ENCODE measurements around the gene RNF157. TPM values are rescaled to one million over a fixed set of nuclear protein-coding genes. Genes with fewer than 3 reads are reported as not detected.
"Not testable (repeated sequence)": the region's sequence is repeated elsewhere in the genome, so short reads cannot be mapped to it uniquely, and the experiment has no call there.

The RNF157 gene
- total RNA-seq, 1 donor = 0.27 TPM

DNA sequence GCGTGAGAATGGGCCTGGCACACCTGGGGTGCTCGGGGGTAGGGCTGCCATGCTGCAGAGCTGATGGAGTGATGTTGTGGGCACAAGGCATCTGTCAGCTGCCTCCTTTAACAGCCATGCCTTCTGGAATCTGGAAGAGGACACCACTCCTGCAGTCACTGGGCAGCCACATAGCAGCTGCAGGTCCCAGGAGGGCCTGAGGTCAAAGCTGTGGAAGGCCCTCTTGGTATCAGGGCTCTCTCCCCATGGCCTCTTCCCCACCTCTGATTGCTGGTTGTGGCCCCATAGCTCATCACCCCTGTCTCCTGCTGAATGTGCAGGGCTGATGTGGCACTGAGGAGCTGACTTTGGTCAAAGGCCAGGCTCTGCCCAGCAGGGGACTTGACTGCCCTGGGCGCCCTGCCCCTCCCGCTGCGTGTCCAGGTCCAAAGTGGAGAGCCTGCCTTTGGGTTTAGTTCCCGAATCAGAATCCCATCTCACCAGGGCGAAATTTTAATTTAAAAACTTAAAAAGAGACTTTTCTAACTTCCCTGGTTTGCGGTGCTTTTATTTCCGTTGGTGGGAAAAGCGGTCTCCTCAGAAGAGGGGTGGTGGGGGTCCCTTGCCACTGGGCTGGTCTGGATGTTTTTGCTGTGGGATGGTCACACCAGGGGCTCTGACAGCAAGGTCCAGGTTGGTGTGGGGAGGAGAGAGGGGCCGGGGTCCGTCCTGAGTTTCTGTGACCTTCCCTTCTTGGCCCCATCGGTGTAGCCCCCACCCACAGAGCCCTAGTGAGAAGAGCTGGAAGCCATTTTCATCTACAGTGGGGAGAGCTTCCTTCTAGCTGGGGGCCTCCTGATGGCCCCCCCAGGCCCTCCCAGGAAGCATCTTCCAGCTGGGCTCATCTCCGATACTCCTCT lies 30.7 kb upstream of the RNF157 start:
- no peak for DNase-seq (ENCODE audit: low read depth in 2 of 3, low spot score in 2 of 3)

DNA sequence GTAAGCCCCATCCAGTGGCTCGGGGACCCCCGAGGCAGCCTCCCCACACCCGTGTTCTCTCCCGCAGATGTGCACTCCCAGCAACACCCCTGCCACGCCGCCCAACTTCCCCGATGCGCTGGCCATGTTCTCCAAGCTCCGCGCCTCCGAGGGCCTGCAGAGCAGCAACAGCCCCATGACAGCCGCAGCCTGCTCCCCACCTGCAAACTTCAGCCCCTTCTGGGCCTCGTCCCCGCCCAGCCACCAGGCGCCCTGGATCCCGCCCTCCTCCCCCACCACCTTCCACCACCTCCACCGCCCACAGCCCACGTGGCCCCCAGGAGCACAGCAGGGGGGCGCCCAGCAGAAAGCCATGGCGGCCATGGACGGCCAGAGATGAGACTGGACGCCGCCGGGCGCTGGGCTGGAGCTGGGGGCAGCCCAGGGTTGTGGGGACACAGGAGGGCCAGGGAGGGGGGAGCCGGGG lies 29.9 kb upstream of the RNF157 start:
- no peak for DNase-seq (ENCODE audit: low read depth in 2 of 3, low spot score in 2 of 3)

GRCh38 chr17:76268991-76269981 lies 29.0 kb upstream of the RNF157 start:
- DNase-seq (ENCODE audit: low read depth in 2 of 3, low spot score in 2 of 3) = no peak

- peak in 2 of 3 donors; percentile 71 to 77 for DNase-seq (ENCODE audit: low read depth in 2 of 3, low spot score in 2 of 3)
These were observed 27.9 kb upstream of the RNF157 start for GRCh38 chr17:76268015-76268749.

- not testable (repeated sequence) for DNase-seq (ENCODE audit: low read depth in 2 of 3, low spot score in 2 of 3)
These were observed 27.3 kb upstream of the RNF157 start for GRCh38 chr17:76267581-76268001.

GRCh38 chr17:76267051-76267576 lies 26.8 kb upstream of the RNF157 start:
- no peak for DNase-seq (ENCODE audit: low read depth in 2 of 3, low spot score in 2 of 3)

- DNase-seq (ENCODE audit: low read depth in 2 of 3, low spot score in 2 of 3) = no peak
These were observed 26.1 kb upstream of the RNF157 start for GRCh38 chr17:76266244-76266938.

DNA sequence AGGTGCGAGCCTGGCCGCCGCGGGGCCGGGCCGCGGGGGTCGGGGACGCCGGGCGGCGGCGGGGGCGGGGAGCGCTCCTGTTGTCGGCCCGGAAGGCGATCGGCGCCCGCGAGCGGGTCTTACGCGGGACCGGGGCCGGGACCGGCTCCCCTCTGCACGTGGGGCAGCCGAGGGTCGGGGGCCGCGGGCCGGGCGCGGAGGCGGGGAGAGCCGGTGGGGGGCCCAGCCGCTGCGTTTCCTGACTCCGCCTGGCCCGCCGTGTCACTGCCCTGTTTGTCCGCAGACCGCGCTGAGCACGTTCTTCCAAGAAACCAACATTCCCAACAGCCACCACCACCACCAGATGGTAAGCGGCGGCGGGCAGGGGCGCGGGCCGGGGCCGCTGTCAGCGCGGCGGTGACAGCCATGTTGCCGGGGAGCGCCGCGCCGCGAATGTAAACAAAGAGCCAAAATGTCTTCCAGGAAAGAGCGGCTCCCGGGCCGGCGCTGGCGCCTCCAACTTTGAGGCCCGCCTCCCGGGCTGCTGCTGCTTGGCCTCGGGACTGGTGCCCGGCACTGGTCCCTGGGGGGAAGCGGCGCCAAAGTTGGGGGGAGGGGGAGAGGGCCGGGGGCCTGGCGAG lies 25.4 kb upstream of the RNF157 start:
- peak in 1 of 3 donors; percentile 47 for DNase-seq (ENCODE audit: low read depth in 2 of 3, low spot score in 2 of 3)

- peak; percentile 95 to 99 (median 99) for DNase-seq (ENCODE audit: low read depth in 2 of 3, low spot score in 2 of 3)
These were observed 24.7 kb upstream of the RNF157 start, which contains the start of gene UBALD2 for GRCh38 chr17:76264755-76265623. Gene UBALD2, plus strand, starts transcription at chr17:76265348. Its CDS starts 158 bp downstream, at chr17:76265506.

GRCh38 chr17:76264425-76264754 lies 24.1 kb upstream of the RNF157 start:
- DNase-seq (ENCODE audit: low read depth in 2 of 3, low spot score in 2 of 3) = no peak

DNA sequence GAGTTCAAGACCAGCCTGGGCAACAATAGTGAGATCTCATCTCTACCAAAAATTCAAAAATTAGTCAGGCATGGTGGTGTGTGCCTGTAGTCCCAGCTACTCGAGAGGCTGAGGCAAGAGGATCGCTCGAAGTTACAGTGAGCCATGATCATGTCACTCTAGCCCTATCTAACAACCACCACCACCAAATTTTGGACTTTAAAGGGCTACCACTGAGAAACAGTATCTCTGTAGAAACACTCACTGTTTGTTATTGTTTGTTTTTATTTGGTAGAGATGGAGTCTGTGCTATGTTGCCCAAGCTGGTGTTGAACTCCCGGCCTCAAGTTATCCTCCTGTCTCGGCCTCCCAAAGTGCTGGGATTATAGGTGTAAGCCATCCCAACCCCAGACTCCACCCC lies 23.6 kb upstream of the RNF157 start:
- no peak for DNase-seq (ENCODE audit: low read depth in 2 of 3, low spot score in 2 of 3)

GRCh38 chr17:76262732-76263344 lies 22.5 kb upstream of the RNF157 start:
- DNase-seq (ENCODE audit: low read depth in 2 of 3, low spot score in 2 of 3) = peak in 2 of 3 donors; percentile 73 to 82

DNA sequence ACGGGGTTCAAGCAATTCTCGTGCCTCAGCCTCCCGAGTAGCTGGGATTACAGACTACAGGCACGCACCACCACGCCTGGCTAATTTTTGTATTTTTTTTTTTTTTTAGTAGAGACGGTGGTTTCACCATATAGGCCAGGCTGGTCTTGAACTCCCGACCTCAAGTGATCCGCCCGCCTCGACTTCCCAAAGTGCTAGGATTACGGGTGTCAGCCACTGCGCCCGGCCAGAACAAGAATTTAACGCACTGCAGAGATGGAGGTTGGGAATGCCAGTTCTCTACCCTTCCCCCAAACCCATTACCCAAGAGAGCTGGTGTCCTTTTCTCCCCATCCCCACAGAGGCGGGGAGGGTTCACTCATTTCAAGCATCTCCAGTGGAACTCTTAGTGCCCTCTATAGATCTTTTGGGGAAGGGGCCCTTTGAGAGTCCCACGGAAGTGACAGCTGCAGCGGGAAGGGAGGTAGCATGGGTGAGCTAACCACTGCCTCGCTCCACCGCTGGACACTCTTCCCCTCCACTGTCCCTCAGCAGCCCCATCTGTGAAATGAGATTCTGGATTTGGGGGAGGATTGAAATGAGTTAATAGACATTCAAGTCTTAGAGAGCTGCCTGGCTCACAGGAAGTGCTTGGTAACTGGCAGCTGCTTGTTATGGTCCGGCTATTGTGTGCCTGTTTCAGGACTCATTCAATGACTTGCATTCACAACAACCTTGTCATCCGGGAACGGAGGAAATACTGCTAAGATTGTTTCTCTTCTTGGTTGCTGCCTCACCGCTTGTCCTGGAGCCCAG lies 21.3 kb upstream of the RNF157 start:
- DNase-seq (ENCODE audit: low read depth in 2 of 3, low spot score in 2 of 3) = peak in 1 of 3 donors; percentile 62

DNA sequence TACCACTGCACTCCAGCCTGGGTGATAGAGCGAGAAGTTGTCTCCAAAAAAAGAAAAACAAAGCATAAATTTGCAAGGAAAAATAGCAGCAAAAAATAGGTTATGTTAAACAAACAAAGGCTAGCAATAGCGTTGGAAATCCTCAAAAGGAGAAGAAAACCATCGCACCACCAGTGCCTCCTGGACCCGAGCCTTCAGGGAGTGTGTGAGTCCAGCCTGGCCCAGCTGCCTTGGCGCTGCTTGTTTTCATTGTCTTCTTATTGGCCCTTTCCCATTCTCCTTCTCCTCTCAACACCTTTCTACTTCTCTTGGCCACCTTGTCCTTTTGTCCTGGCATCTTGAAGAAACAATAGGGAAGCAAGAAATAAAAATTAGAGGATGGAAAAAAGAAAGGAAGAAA lies 20.4 kb upstream of the RNF157 start:
- no peak for DNase-seq (ENCODE audit: low read depth in 2 of 3, low spot score in 2 of 3)

- no peak for DNase-seq (ENCODE audit: low read depth in 2 of 3, low spot score in 2 of 3)
These were observed 19.9 kb upstream of the RNF157 start for GRCh38 chr17:76260220-76260619.

- DNase-seq (ENCODE audit: low read depth in 2 of 3, low spot score in 2 of 3) = not testable (repeated sequence)
These were observed 16.2 kb upstream of the RNF157 start for GRCh38 chr17:76256430-76257050.

Measured in hematopoietic multipotent progenitor cell (in vitro differentiated cells).